Progenitor cell of endocrine pancreas (in vitro differentiated cells): ENCODE data around the gene NUP37. TPM values are rescaled to one million over a fixed set of nuclear protein-coding genes. Genes with fewer than 3 reads are reported as not detected.
"Not testable (repeated sequence)": the region's sequence is repeated elsewhere in the genome, so short reads cannot be mapped to it uniquely, and the experiment has no call there.

ENCODE experiments used
- DNase-seq: peaks from one replicate; pipeline ENCODE4 v3.0.0; 2021; ENCODE audit warnings: low spot score; ENCODE audit not compliant: unreplicated experiment
- H3K27ac Mint-ChIP-seq: 2 replicates; pipeline ENCODE4 v1.8.0; 2021; ENCODE audit warnings: mild to moderate bottlenecking, moderate library complexity, mixed read lengths
- H3K27me3 Mint-ChIP-seq: 2 replicates; pipeline ENCODE4 v1.8.0; 2021; ENCODE audit warnings: mixed read lengths
- H3K36me3 Mint-ChIP-seq: 2 replicates; pipeline ENCODE4 v1.8.0; 2022; ENCODE audit warnings: mixed read lengths; ENCODE audit not compliant: insufficient read depth
- H3K4me1 Mint-ChIP-seq: 2 replicates; pipeline ENCODE4 v1.8.0; 2021; ENCODE audit warnings: low read depth, mixed read lengths
- H3K4me3 Mint-ChIP-seq: 2 replicates; pipeline ENCODE4 v1.8.0; 2021; ENCODE audit warnings: low read depth, mild to moderate bottlenecking, moderate library complexity, mixed read lengths
- H3K9me3 Mint-ChIP-seq: 2 replicates; pipeline ENCODE4 v1.8.0; 2021; ENCODE audit warnings: low read depth, mixed read lengths
- total RNA-seq: library from RNA; stranded (reverse); gene quantifications from 2 replicates; pipeline ENCODE4 v1.2.1, GENCODE V29; 2021
- TF ChIP-seq, protein P1 (sequence below): fragments of 200-600 bp; sonication (generic); IDR thresholded peaks from one replicate; pipeline ENCODE4 v1.5.0; 2021; ENCODE audit warnings: antibody characterized with exemption, mild to moderate bottlenecking; ENCODE audit not compliant: unreplicated experiment

Gene NUP37
- total RNA-seq, 1 donor from 2014 or later: 33.6 TPM

DNA sequence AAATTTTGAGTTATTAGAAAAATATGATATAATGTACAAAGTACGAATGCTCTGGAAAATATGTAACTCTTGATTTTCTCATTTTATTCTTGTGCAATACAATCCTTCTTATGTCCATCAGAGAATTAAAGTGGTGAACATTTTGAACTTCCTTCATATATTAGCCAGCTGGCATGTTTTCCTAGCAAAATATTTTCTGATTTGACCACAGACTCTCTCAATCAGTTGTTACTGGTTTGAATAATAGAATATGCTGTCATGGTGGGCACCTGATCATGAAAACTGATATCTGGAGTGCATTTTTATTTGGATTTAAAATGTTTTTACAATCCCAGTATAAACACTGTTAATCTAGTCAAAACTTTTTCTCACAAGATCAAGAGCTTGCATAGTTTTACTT lies 24.3 kb upstream of the NUP37 start:
- Mint-ChIP-seq H3K27ac (no peak overlapping the region), H3K4me3 (no peak overlapping the region), H3K36me3 (peaks cover 17% of the 10 kb centered on the region), H3K27me3 (no peaks in the 10 kb centered on the region), H3K4me1 (no peaks in the 10 kb centered on the region), H3K9me3 (peaks cover 10% of the 10 kb centered on the region)
- DNase-seq: no peak
- TF ChIP-seq, protein P1, sequence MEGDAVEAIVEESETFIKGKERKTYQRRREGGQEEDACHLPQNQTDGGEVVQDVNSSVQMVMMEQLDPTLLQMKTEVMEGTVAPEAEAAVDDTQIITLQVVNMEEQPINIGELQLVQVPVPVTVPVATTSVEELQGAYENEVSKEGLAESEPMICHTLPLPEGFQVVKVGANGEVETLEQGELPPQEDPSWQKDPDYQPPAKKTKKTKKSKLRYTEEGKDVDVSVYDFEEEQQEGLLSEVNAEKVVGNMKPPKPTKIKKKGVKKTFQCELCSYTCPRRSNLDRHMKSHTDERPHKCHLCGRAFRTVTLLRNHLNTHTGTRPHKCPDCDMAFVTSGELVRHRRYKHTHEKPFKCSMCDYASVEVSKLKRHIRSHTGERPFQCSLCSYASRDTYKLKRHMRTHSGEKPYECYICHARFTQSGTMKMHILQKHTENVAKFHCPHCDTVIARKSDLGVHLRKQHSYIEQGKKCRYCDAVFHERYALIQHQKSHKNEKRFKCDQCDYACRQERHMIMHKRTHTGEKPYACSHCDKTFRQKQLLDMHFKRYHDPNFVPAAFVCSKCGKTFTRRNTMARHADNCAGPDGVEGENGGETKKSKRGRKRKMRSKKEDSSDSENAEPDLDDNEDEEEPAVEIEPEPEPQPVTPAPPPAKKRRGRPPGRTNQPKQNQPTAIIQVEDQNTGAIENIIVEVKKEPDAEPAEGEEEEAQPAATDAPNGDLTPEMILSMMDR: no peak

DNA sequence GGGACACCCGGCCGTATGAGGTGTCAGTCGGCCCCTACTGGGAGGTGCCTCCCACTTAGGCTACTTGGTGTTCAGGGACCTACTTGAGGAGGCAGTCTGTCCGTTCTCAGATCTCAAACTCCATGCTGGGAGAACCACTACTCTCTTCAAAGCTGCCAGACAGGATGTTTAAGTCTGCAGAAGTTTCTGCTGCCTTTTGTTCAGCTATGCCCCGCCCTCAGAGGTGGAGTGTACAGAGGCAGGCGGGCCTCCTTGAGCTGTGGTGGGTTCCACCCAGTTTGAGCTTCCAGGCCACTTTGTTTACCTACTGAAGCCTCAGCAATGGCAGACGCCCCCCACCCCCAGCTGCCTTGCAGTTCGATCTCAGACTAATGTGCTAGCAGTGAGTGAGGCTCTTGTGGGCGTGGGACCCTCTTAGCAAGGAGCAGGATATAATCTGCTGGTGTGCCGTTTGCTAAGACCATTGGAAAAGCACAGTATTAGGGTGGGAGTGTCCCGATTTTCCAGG lies 23.0 kb upstream of the NUP37 start:
- not testable (repeated sequence) for H3K27ac Mint-ChIP-seq, DNase-seq

DNA sequence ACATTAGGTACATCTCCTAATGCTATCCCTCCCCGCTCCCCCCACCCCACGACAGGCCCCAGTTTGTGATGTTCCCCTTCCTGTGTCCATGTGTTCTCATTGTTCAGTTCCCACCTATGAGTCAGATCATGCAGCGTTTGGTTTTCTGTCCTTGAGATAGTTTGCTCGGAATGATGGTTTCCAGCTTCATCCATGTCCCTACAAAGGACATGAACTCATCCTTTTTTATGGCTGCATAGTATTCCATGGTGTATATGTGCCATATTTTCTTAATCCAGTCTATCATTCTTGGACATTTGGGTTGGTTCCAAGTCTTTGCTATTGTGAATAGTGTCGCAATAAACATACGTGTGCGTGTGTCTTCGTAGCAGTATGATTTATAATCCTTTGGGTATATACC lies 17.7 kb upstream of the NUP37 start:
- H3K27me3 Mint-ChIP-seq, H3K4me3 Mint-ChIP-seq, H3K4me1 Mint-ChIP-seq, DNase-seq, H3K27ac Mint-ChIP-seq: not testable (repeated sequence)
- peaks cover 28% of the 10 kb centered on the region for H3K36me3 Mint-ChIP-seq
- peaks cover 18% of the 10 kb centered on the region for H3K9me3 Mint-ChIP-seq

More for the DNA sequence above, 23.0 kb upstream of the NUP37 start:
- Mint-ChIP-seq H3K36me3 (peaks cover 27% of the 10 kb centered on the region), H3K9me3 (peaks cover 13% of the 10 kb centered on the region)
- not testable (repeated sequence) for H3K4me1 Mint-ChIP-seq, H3K4me3 Mint-ChIP-seq, H3K27me3 Mint-ChIP-seq

DNA sequence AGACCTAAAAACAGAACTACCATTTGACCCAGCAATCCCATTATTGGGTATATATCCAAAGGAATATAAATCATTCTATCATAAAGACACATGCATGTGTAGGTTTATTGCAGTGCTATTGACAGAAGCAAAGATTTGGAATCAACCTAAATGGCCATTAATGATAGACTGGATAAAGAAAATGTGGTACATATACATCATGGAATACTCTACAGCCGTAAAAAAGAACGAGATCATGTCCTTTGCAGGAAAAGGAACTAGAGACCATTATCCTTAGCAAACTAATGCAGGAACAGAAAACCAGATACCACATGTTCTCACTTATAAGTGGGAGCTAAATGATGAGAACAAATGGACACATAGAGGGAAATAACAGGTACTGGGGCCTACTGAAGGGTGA lies 11.5 kb upstream of the NUP37 start:
- H3K36me3 Mint-ChIP-seq: peaks cover 30% of the 10 kb centered on the region
- H3K27ac Mint-ChIP-seq, DNase-seq, H3K4me1 Mint-ChIP-seq, H3K27me3 Mint-ChIP-seq, H3K4me3 Mint-ChIP-seq: not testable (repeated sequence)
- peaks cover 12% of the 10 kb centered on the region for H3K9me3 Mint-ChIP-seq

DNA sequence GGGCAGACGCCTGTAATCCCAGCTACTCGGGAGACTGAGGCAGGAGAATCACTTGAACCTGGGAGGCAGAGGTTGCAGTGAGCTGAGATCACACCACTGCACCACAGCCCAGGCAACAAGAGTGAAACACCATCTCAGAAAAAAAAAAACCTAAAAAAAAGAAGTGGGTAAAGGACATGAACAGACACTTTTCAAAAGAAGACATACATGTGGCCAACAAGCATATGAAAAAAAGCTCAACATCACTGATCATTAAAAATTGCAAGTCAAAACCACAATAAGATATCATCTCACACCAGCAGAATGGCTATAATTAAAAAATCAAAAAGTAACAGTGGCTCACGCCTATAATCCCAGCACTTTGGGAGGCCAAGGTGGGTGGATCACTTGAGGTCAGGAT lies 10.8 kb upstream of the NUP37 start:
- H3K4me3 Mint-ChIP-seq, H3K27ac Mint-ChIP-seq, H3K27me3 Mint-ChIP-seq, DNase-seq, H3K4me1 Mint-ChIP-seq: not testable (repeated sequence)
- peaks cover 30% of the 10 kb centered on the region for H3K36me3 Mint-ChIP-seq
- H3K9me3 Mint-ChIP-seq: peaks cover 12% of the 10 kb centered on the region

DNA sequence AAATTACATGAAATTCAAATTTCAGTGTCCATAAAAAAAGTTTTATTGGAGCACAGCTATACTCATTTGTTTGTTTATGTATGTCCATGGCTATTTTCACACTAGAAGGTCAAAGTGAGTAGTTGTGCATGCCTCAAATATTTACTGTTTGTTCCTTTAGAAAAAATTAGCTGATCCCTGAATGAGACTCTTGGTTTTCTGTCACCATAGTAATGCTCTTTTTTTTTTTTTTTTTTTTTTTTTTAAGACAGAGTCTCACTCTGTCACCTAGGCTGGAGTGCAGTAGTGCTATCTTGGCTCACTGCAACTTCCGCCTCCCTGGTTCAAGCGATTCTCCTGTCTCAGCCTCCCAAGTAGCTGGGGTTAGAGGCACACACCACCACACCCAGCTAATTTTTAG lies 1.4 kb upstream of the NUP37 start:
- not testable (repeated sequence) for H3K36me3 Mint-ChIP-seq, H3K27ac Mint-ChIP-seq, H3K4me3 Mint-ChIP-seq

DNA sequence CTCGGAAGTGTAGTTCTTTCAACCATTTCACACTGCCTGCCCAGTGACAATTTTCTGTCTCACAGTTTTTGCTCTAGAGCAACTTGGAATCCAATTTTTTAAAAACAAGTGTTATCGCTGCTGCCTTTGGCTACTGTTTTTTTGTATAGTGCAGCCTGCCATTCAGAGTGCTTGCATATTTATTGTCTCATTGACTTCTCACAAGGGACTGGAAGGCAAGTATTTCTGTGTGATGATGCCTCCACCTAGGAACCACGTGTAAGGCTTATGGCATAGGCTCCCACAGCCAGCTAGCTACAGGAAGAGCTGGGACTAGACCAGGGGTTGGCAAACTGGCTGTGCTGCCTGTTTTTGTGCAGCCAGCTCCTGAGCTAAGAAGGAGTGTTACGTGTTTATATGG lies 972 bp upstream of the NUP37 start:
- Mint-ChIP-seq H3K4me1 (peaks cover 11% of the 10 kb centered on the region), H3K27ac (peak overlapping the region; percentile 93), H3K27me3 (no peaks in the 10 kb centered on the region), H3K9me3 (no peaks in the 10 kb centered on the region), H3K36me3 (peaks cover 1% of the 10 kb centered on the region), H3K4me3 (peak overlapping the region; percentile 79)
- no peak for DNase-seq
- TF ChIP-seq, protein P1: no peak

More for the DNA sequence above, 1.4 kb upstream of the NUP37 start:
- DNase-seq, H3K9me3 Mint-ChIP-seq, H3K27me3 Mint-ChIP-seq: not testable (repeated sequence)
- H3K4me1 Mint-ChIP-seq: peaks cover 11% of the 10 kb centered on the region

DNA sequence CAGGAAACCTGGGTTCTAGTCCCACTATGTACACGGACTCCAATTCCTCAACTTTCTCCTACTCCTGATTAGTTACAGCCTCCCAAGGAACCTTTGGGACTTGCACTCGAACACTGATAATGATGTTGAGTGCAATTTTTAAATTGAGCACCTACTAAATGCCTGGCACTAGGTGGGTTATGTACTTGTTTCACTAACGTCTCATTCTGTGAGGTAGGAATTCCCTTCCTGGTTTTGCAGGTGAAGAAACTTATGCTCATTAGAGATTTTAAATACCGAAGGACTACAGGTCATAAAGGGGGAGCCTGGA lies 605 bp upstream of the NUP37 start:
- peak overlapping the region; percentile 79 for H3K4me3 Mint-ChIP-seq
- peaks cover 1% of the 10 kb centered on the region for H3K36me3 Mint-ChIP-seq
- H3K27ac Mint-ChIP-seq: peak overlapping the region; percentile 93
- no peak for DNase-seq
- TF ChIP-seq, protein P1: no peak
- H3K9me3 Mint-ChIP-seq: no peaks in the 10 kb centered on the region
- H3K4me1 Mint-ChIP-seq: peaks cover 11% of the 10 kb centered on the region
- no peaks in the 10 kb centered on the region for H3K27me3 Mint-ChIP-seq
